H9 (cell line): ENCODE data around the gene PITX3. TPM values are rescaled to one million over a fixed set of nuclear protein-coding genes. Genes with fewer than 3 reads are reported as not detected.

Source experiments
- DNase-seq: peaks from one replicate; pipeline ENCODE4 v3.0.0-alpha.2; 2017
- H2AFZ ChIP-seq: one replicate; pipeline ENCODE4 v1.6.1; 2013; ENCODE audit warnings: mild to moderate bottlenecking, low read length, control low read depth, moderate library complexity
- H2AK5ac ChIP-seq: 2 replicates; pipeline ENCODE4 v1.6.1; 2013; ENCODE audit warnings: low read length, control low read depth, mixed read lengths; ENCODE audit not compliant: insufficient read length
- H2BK120ac ChIP-seq: one replicate; pipeline ENCODE4 v1.6.1; 2013; ENCODE audit warnings: low read depth, mild to moderate bottlenecking, low read length, control low read depth, inconsistent platforms; ENCODE audit not compliant: poor library complexity, severe bottlenecking
- H2BK12ac ChIP-seq: 2 replicates; pipeline ENCODE4 v1.6.1; 2013; ENCODE audit warnings: low read length, control low read depth, mixed read lengths, low read depth; ENCODE audit not compliant: insufficient read length
- H2BK15ac ChIP-seq: 2 replicates; pipeline ENCODE4 v1.6.1; 2013; ENCODE audit warnings: low read depth, low read length, control low read depth
- H2BK20ac ChIP-seq: one replicate; pipeline ENCODE4 v1.6.1; 2013; ENCODE audit warnings: low read depth, mild to moderate bottlenecking, low read length, control low read depth, inconsistent platforms; ENCODE audit not compliant: poor library complexity, severe bottlenecking
- H2BK5ac ChIP-seq: 2 replicates; pipeline ENCODE4 v1.6.1; 2013; ENCODE audit warnings: low read length, control low read depth, mixed read lengths; ENCODE audit not compliant: insufficient read length
- H3K14ac ChIP-seq: 2 replicates; pipeline ENCODE4 v1.6.1; 2013; ENCODE audit warnings: low read length, control low read depth; ENCODE audit not compliant: insufficient read depth
- H3K18ac ChIP-seq: 2 replicates; pipeline ENCODE4 v1.6.1; 2013; ENCODE audit warnings: low read depth, mild to moderate bottlenecking, mixed read lengths, low read length, control low read depth; ENCODE audit not compliant: insufficient read length
- H3K23ac ChIP-seq: 2 replicates; pipeline ENCODE4 v1.6.1; 2013; ENCODE audit warnings: low read length, control low read depth, mixed read lengths, low read depth; ENCODE audit not compliant: insufficient read length
- H3K23me2 ChIP-seq: 2 replicates; pipeline ENCODE4 v1.6.1; 2013; ENCODE audit warnings: low read depth, mild to moderate bottlenecking, mixed read lengths, low read length, control low read depth; ENCODE audit not compliant: insufficient read length, poor library complexity, severe bottlenecking
- H3K27ac ChIP-seq: 2 replicates; pipeline ENCODE4 v1.5.1; 2013; ENCODE audit warnings: low read length, control low read depth, mixed read lengths, low read depth; ENCODE audit not compliant: insufficient read length
- H3K27me3 ChIP-seq: 2 replicates; pipeline ENCODE4 v1.6.1; 2013; ENCODE audit warnings: low read length, control low read depth, inconsistent platforms; ENCODE audit not compliant: insufficient read depth
- H3K4ac ChIP-seq: 2 replicates; pipeline ENCODE4 v1.6.1; 2013; ENCODE audit warnings: low read depth, mild to moderate bottlenecking, control low read depth, inconsistent platforms, low read length, moderate library complexity
- H3K4me1 ChIP-seq: 2 replicates; pipeline ENCODE4 v1.6.1; 2013; ENCODE audit warnings: low read length, control low read depth, inconsistent platforms; ENCODE audit not compliant: insufficient read depth
- H3K4me2 ChIP-seq: 2 replicates; pipeline ENCODE4 v1.6.1; 2013; ENCODE audit warnings: low read length, control low read depth, mixed read lengths; ENCODE audit not compliant: insufficient read length, insufficient read depth
- H3K56ac ChIP-seq: 2 replicates; pipeline ENCODE4 v1.6.1; 2013; ENCODE audit warnings: low read depth, mild to moderate bottlenecking, mixed read lengths, low read length, control low read depth; ENCODE audit not compliant: insufficient read length
- H3K79me1 ChIP-seq: 2 replicates; pipeline ENCODE4 v1.6.1; 2013; ENCODE audit warnings: low read depth, mild to moderate bottlenecking, moderate library complexity, low read length, control low read depth, inconsistent platforms; ENCODE audit not compliant: insufficient read depth, poor library complexity, severe bottlenecking
- H3K79me2 ChIP-seq: 2 replicates; pipeline ENCODE4 v1.6.1; 2013; ENCODE audit warnings: low read length, control low read depth, inconsistent platforms; ENCODE audit not compliant: insufficient read depth
- H3K9ac ChIP-seq: 2 replicates; pipeline ENCODE4 v1.6.1; 2013; ENCODE audit warnings: low read length, control low read depth, mixed read lengths; ENCODE audit not compliant: insufficient read length; ENCODE audit errors: extremely low read depth
- H3K9me3 ChIP-seq: one replicate; pipeline ENCODE4 v1.6.1; 2013; ENCODE audit warnings: low read depth, low read length, inconsistent platforms; ENCODE audit not compliant: control insufficient read depth
- H3T11ph ChIP-seq: one replicate; pipeline ENCODE4 v1.6.1; 2013; ENCODE audit warnings: mild to moderate bottlenecking, low read length, control low read depth, inconsistent platforms
- H4K20me1 ChIP-seq: one replicate; pipeline ENCODE4 v1.6.1; 2013; ENCODE audit not compliant: control insufficient read depth, insufficient read length, insufficient read depth
- H4K5ac ChIP-seq: 2 replicates; pipeline ENCODE4 v1.6.1; 2013; ENCODE audit warnings: low read depth, mild to moderate bottlenecking, mixed read lengths, low read length, control low read depth; ENCODE audit not compliant: insufficient read length
- H4K8ac ChIP-seq: replicated peaks from 2 replicates; pipeline ENCODE4 v1.6.1; 2013; ENCODE audit warnings: low read length, control low read depth, mixed read lengths, low read depth; ENCODE audit not compliant: insufficient read length
- H4K91ac ChIP-seq: 2 replicates; pipeline ENCODE4 v1.6.1; 2013; ENCODE audit warnings: low read depth, mild to moderate bottlenecking, moderate library complexity, mixed read lengths, low read length, control low read depth; ENCODE audit not compliant: insufficient read length
- H3K27ac Mint-ChIP-seq, 3 experiments: 2 replicates in 2 of 3; 3 replicates in 1 of 3; pipeline ENCODE4 v1.8.0; 2020 to 2021; ENCODE audit warnings: mixed read lengths in 3 of 3, mild to moderate bottlenecking in 1 of 3, moderate library complexity in 1 of 3
- H3K27me3 Mint-ChIP-seq: 2 replicates; pipeline ENCODE4 v1.8.0; 2021; ENCODE audit warnings: low read depth, mild to moderate bottlenecking, moderate library complexity, mixed read lengths
- H3K36me3 Mint-ChIP-seq, 3 experiments: 2 replicates in 2 of 3; 3 replicates in 1 of 3; pipeline ENCODE4 v1.8.0; 2020 to 2021; ENCODE audit warnings: low read depth in 3 of 3, mixed read lengths in 3 of 3; ENCODE audit not compliant: insufficient read depth in 1 of 3
- H3K4me1 Mint-ChIP-seq, 2 experiments: 2 replicates each; pipeline ENCODE4 v1.8.0; 2020; ENCODE audit warnings: mixed read lengths in 2 of 2
- H3K4me3 Mint-ChIP-seq, 2 experiments: 2 replicates in 1 of 2; 3 replicates in 1 of 2; pipeline ENCODE4 v1.8.0; 2020 to 2021; ENCODE audit warnings: mild to moderate bottlenecking in 2 of 2, mixed read lengths in 2 of 2, moderate library complexity in 1 of 2
- H3K9me3 Mint-ChIP-seq, 2 experiments: 2 replicates in 1 of 2; 3 replicates in 1 of 2; pipeline ENCODE4 v1.8.0; 2020; ENCODE audit warnings: mild to moderate bottlenecking in 2 of 2, mixed read lengths in 2 of 2, moderate library complexity in 1 of 2
- WGBS: extraction: QIAGEN DNeasy Blood & Tissue Kit; methylation state at CpG from one replicate; pipeline ENCODE4 v1.1.7; 2013; ENCODE audit warnings: missing lambda C conversion rate, low lambda C conversion rate, mixed read lengths; ENCODE audit not compliant: insufficient read length; ENCODE audit errors: extremely low coverage; 5-methylcytosine and 5-hydroxymethylcytosine counted together
- total RNA-seq: library from RNA; stranded (reverse); gene quantifications from 2 replicates; pipeline ENCODE4 v1.2.1, GENCODE V29; 2021
- TF ChIP-seq, protein P1 (sequence below): fragments of 200-600 bp; sonication (generic); conservative IDR thresholded peaks from 3 replicates; pipeline ENCODE4 v1.8.0; 2021; ENCODE audit warnings: antibody characterized with exemption, mild to moderate bottlenecking

The PITX3 gene
- total RNA-seq, 1 experiment from 2014 or later, result not detected

DNA sequence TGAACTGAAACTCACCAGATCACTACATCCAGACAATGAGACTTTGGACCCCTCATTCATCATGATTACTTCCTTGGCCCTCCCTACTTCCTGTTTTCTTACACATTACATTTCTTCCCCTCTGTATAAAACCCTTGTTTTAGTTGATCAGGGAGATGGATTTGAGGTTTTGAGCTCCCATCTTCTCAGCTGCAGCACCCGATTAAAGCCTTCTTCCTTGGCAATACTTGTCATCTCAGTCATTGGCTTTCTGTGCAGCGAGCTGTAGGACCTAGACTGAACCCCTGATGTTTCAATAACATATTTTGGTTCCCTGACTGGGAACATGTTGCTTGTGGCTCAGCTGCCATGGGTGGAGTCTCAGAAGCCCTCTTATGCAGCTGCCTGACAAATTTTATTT, 56.0 kb downstream of the PITX3 start:
- H3K23me2 ChIP-seq, result no peaks in the 10 kb centered on the region
- peaks cover 0 to 11% (median 6%) of the 10 kb centered on the region in 3 experiments; a peak in 4 of 7 replicates for H3K36me3 Mint-ChIP-seq
- DNase-seq, result no peak
- H3K27me3 ChIP-seq, result no peaks in the 10 kb centered on the region
- H4K8ac ChIP-seq, result no peak overlapping the region
- no CpG with 5 or more reads among the region's 2 CpGs for WGBS
- H3K4me1 ChIP-seq, result no peaks in the 10 kb centered on the region
- no peaks in the 10 kb centered on the region for H3K4me1 Mint-ChIP-seq
- no peak overlapping the region for H3K4ac ChIP-seq
- no peak overlapping the region for H4K5ac ChIP-seq
- H4K91ac ChIP-seq, result no peak overlapping the region
- H3K79me1 ChIP-seq, result no peaks in the 10 kb centered on the region
- no peak overlapping the region for H3K23ac ChIP-seq
- no peak overlapping the region for H2AFZ ChIP-seq
- H3K79me2 ChIP-seq, result no peaks in the 10 kb centered on the region
- H3K27me3 Mint-ChIP-seq, result peaks cover 23% of the 10 kb centered on the region
- H3K27ac ChIP-seq, result no peak overlapping the region
- H2AK5ac ChIP-seq, result no peak overlapping the region
- H3K4me2 ChIP-seq, result no peak overlapping the region
- no peaks in the 10 kb centered on the region for H4K20me1 ChIP-seq
- TF ChIP-seq, protein P1, sequence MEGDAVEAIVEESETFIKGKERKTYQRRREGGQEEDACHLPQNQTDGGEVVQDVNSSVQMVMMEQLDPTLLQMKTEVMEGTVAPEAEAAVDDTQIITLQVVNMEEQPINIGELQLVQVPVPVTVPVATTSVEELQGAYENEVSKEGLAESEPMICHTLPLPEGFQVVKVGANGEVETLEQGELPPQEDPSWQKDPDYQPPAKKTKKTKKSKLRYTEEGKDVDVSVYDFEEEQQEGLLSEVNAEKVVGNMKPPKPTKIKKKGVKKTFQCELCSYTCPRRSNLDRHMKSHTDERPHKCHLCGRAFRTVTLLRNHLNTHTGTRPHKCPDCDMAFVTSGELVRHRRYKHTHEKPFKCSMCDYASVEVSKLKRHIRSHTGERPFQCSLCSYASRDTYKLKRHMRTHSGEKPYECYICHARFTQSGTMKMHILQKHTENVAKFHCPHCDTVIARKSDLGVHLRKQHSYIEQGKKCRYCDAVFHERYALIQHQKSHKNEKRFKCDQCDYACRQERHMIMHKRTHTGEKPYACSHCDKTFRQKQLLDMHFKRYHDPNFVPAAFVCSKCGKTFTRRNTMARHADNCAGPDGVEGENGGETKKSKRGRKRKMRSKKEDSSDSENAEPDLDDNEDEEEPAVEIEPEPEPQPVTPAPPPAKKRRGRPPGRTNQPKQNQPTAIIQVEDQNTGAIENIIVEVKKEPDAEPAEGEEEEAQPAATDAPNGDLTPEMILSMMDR, result no peak
- H3K56ac ChIP-seq, result no peak overlapping the region
- no peak overlapping the region for H3T11ph ChIP-seq
- H2BK12ac ChIP-seq, result no peak overlapping the region
- H3K9me3 ChIP-seq, result peaks cover 8% of the 10 kb centered on the region
- H2BK120ac ChIP-seq, result no peak overlapping the region
- H2BK15ac ChIP-seq, result no peak overlapping the region
- H3K9me3 Mint-ChIP-seq, result peaks cover 34 to 53% of the 10 kb centered on the region in 2 experiments
- no peak overlapping the region; a peak in 1 of 5 replicates for H3K4me3 Mint-ChIP-seq
- no peak overlapping the region for H2BK20ac ChIP-seq
- H3K18ac ChIP-seq, result no peak overlapping the region
- no peak overlapping the region for H3K9ac ChIP-seq
- H3K14ac ChIP-seq, result no peak overlapping the region
- no peak overlapping the region for H3K27ac Mint-ChIP-seq
- H2BK5ac ChIP-seq, result no peak overlapping the region
